Measurements from ENCODE around the gene SRSF2. TPM values are rescaled to one million over a fixed set of nuclear protein-coding genes. Genes with fewer than 3 reads are reported as not detected.
"Not testable (repeated sequence)": the region's sequence is repeated elsewhere in the genome, so short reads cannot be mapped to it uniquely, and the experiment has no call there.

SRSF2 gene
- total RNA-seq, 1 donor from 2014 or later, result 401 TPM

DNA sequence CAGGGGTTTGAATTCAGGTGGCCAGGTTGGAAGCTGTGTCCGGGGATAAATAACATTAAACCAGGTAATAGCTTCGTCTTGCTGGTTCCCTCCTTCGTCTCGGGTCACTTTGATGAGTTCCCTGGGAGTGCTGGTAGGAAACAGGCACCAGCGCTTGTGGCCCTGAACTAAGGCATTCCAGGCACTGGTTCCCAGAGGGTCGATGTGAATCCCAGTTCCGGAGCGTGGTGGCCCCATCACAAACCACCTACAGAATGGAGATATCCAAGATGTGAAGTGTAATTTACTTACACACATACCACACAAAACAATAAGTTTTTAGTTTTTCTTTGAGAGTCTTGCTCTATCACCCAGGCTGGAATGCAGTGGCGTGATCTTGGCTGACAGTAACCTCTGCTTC, 13.3 kb downstream of the SRSF2 start:
- intact Hi-C loops (cut with micrococcal nuclease), result no loop called here

DNA sequence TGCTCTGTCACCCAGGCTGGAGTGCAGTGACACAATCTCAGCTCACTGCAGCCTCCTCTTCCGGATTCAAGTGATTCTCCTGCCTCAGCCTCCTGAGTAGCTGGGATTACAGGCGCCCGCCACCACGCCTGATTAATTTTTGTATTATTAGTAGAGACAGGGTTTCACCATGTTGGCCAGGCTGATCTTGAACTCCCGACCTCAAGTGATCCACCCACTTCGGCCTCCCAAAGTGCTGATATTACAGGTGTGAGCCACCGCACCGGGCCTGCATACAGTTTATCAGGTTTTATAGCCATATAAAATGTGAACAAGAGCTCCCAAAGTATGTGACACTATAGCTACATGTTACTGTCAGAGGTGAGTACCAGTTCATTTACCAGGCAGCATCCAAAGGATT, 14.2 kb downstream of the SRSF2 start:
- intact Hi-C loops (cut with micrococcal nuclease), result not testable (repeated sequence)

DNA sequence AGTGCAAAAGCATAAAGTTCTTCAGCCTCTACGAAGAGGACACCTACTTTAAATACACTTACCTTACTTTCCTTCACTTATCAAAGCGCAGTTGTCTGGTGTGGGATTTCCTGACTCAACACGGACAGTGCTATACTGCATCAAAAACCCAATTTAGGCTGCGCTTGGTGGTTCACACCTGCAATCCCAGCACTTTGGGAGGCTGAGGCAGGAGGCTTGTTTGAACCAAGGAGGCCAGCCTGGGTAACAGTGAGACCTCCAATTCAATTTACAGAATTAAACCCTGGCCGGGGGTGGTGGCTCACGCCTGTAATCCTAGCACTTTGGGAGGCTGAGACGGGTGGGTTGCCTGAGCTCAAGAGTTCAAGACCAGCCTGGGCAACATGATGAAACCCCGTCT, 14.9 kb downstream of the SRSF2 start:
- intact Hi-C loops (cut with micrococcal nuclease), result no loop called here

DNA sequence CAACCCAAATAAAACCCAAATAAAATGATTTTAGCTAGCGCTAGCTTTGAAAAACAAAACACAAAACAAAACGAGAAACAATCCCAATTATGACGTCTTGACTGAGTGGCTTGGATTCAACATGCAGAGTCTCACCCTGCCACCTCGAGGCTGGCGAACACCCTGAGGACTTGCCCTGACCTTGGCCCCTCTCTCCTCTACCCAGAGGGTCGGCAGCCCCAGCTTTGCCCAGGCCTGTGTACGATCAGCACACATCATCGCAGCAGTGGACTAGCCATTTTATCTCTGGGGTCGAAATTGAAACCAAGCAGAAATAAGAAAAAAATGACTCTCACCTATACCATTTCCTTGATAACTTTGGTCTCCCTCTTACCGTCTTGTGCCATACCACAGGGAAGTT, 15.7 kb downstream of the SRSF2 start:
- intact Hi-C loops (cut with micrococcal nuclease), result no loop called here

DNA sequence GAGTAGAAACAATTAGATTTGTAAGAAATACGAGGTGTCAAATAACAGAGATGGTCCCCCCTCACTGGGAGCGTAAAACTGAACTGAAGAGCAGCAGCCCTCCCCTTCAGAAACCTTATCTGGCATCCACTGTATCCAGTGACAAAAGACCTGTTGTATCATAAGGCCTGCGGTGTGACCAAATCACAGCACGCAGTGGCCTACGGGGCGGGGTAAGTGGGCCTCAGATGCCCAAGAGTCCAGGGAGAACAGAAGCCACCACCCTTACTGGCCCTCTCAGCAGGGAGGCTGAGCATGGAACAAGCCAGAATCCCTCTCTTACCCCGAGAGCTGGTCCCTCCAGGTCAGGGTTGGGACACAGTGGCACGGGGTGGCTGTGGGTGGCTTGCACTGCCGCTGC, 16.2 kb downstream of the SRSF2 start:
- intact Hi-C loops (cut with micrococcal nuclease), result no loop called here

DNA sequence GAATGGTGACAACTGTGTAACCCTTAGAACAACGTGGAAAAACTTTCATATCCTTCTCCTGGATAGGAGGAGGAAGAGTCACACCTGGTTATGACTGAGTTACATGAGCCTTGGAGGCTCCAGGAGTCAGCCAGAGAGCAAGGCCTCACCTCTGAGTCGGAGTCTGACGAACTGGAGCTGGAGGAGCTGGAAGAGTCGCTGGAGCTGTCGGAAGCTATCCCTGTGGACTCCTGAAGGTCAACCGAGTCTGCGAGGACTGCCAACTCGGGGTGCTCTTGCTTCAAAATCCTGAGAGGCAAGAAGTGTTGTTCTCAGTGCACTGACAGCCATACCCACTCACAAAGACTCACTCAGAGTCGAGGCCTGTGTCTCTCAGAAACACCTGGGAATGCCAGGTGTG, 16.9 kb downstream of the SRSF2 start:
- intact Hi-C loops (cut with micrococcal nuclease), result no loop called here

DNA sequence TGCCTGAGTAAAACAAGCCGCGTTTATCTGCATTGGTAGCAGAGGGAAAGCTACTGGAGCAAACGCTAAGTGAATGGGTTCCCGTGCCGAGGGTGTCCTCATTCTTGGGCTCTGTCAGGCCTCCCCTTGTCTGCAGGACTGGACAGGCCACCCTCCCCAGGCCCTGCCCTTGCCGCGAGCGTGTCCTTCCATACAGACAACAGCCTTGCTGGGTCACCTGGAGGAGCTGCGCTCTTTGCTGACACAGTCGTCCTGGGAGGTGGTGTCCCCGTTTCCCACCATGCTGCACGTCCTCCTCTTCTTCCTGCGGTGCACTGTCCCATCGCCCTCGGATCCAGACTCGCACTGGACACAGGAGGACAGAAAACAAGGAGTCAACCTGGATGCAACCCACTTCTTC, 18.6 kb downstream of the SRSF2 start:
- intact Hi-C loops (cut with micrococcal nuclease), result no loop called here

DNA sequence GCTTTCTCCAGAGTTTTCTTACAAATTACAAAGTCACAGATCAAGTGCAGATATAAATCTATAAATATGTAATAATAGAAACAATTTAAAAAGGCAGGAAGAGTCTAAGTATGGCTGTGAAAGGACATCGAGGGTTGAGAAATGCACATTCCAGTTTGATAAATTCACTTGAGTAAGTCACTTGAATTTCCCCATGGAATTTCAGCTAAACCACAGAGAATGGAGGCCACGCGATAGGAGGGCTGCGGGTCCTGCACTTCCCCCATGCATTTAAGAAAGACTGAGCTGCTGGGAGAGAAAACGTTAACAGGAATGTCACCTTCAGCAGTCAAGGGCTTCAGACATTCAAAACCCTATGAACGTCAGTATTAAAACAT, 20.3 kb downstream of the SRSF2 start:
- intact Hi-C loops (cut with micrococcal nuclease), result loop anchor here (1.0 kb wide), 1 partner anchor 9 kb away; the partner anchor contains the start of genes JMJD6 and METTL23

DNA sequence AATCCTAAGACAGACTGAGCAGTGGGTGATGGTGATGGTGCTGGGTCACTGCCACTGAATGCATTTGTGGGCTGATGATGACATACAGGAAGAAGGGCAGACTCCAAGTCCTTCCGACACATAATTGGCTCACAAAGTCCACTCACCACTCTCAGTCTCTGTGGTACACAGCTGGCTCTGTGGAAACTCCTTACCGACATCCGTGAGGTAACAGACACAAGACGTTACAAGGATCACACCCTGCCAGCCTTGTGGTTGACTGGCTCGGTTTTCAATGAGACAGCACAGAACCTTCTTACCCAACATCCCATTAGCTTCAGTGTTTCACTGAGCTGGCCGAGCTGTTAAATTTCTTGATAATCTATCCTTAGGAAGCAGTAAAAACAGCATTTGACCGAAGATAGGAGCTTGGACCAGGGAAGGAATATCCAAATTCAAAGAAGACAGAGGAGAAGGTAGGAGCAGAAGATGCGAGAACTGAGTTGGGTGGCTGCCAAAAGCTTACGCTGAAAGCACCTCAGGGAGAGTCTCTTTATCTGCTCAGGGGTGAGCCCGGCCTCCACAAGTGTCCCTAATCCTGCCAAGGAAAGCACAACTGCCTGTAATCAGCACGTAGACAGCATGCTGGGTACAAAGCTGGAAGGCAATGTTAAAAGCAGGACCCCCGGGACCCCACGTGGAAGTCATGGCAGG, 20.8 kb downstream of the SRSF2 start:
- intact Hi-C loops (cut with micrococcal nuclease), result loop anchor here (1.0 kb wide), 1 partner anchor 10 kb away; the partner anchor contains the start of genes JMJD6 and METTL23

DNA sequence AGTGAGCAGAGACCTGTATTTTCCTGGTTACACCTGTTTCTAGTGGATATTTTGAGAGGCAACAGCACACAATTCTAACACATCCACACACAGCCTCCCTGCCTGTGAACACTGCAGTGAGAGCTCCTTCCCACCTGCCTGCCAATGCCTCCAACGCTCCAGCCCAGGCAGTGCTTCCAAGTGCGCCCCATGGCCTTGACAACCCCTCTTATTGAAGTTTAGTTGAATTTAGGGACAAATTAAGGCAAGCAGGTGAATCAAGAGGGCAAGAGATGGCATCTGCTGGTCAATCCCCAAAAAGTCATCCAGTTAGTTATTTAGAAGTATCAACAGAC, 21.7 kb downstream of the SRSF2 start:
- intact Hi-C loops (cut with micrococcal nuclease), result loop anchor here (1.0 to 2.0 kb wide), 4 partner anchors 34 to 201 kb away; no protein-coding TSS in a partner anchor

DNA sequence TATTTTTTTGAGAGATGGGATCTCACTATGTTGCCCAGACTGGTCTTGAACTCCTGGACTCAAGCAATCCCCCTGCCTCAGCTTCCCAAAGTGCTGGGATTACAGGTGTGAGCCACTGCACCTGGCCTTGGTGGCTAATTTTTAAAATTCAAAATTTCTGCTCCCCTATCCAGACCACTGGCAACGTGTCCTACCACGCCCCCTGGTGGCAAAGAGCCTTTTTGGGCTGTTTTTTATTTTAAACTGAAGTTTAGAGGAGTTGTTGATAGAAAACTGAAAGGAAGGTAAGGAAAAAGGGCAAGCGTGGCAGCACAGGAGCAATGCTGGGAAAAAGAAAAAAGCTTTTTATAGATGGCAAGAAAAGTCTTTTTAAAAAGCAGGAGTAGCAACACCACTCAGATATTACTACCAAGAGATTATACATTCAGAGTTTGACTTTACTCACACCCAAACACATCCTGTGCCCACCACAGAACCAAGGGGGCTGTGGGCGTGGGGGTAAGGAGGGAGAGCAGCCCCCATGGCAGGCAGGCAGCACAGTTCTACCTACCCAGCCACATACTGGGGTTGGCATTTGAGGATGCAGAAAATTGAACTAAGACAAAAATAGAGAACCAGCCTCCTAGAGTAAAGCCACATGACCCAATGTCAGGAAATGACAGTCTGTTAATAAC, 22.2 kb downstream of the SRSF2 start:
- intact Hi-C loops (cut with micrococcal nuclease), result loop anchor here (1.0 to 2.0 kb wide), 4 partner anchors 34 to 200 kb away; no protein-coding TSS in a partner anchor

DNA sequence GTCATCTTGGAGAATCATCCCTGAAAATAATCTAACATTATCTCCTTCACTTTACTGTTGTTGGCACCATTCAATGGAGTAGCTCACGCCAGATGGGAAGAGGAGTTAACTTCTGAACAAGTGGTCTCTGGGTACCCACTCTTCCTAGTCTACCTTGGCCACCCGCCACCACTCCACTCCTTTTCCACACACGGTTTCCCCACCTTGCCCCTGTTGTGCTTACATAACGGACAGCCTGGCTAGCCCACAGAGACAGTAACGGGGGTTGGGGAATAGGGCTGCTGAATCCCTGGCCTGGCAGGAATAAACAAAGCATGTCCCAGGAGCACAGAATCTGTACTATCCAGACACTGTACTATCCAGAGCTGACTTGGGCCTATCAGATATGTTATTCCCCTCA, 22.8 kb downstream of the SRSF2 start:
- intact Hi-C loops (cut with micrococcal nuclease), result loop anchor here (2.0 kb wide), 1 partner anchor 200 kb away; no protein-coding TSS in a partner anchor

DNA sequence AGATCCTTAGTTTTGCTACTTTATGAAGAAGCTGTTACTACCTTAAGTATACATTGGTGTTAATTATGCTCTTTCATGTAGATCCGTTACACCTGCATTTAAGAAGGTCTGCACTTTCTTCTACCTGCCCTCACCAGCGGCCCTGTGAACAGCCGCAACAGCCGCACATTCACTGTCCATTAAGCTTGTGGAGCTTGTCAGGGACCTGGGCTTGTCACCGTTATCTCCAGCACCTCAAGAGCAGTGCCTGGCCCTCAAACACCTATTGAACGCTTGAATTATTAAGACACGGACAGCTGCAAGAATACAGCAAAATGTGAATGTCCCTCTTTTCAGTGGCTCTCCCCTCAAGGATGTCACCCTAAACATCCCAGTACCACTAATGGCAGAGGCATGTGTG, 23.4 kb downstream of the SRSF2 start:
- intact Hi-C loops (cut with micrococcal nuclease), result loop anchor here (2.0 kb wide), 1 partner anchor 199 kb away; no protein-coding TSS in a partner anchor

DNA sequence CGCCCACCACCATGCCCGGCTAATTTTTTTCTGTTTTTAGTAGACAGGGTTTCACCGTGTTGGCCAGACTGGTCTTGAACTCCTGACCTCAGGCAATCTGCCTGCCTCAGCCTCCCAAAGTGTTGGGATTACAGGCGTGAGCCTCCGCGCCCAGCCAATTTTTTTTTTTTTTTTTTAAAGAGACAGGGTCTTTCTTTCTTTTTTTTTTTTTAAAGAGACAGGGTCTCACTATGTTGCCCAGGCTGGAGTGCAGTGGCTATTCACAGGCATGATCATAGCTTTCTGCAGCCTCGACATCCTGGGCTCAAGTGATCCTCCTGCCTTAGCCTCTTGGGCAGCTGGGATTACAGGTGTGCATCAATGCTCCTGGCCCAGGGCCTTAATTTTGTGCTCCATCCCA, 24.8 kb downstream of the SRSF2 start:
- intact Hi-C loops (cut with micrococcal nuclease), result not testable (repeated sequence)

DNA sequence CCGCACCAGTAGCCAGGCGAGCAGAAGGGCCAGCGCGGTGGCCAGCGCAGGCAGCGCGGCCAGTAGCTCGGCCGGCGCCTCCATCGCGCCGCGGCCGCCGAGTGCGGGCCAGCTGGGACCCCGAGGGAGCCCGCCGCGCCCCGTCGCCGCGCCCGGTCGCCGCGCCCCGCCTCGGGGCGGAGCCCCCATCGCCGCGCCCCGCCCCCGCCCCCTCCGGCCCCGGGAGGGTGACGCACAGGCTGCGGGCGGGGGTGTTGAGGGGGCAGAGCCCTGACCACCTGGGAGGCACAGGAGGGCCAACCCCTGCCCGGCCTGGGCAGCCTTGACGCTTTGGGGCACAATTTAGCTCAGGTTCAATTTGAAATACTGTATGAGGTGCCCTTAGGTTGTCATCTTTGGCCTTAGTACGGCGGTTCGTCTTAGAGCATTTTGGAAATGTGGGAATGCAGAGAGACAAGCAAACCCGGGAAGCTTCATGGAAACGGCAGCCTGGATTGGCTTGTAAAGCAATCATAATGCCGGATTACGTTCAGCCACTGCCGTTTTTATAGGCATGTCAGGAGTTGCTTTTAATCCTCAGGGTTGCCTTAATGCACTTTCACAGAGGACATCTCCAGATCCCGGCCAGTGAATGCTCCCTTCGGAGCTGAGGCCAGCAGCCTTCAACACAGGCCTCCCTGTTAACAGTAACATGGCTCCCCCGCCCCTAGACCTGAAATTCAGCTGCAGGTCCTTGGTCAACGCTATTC, 26.1 kb downstream of the SRSF2 start, which contains the start of gene MXRA7:
TSS of gene MXRA7 (minus strand) at position 103 of the 749 bp plus-strand sequence. CDS start at position 84, 19 bp downstream.
- intact Hi-C loops (cut with micrococcal nuclease), result loop anchor here (2.0 kb wide), 1 partner anchor 16 kb away; the partner anchor contains the start of genes JMJD6 and METTL23

DNA sequence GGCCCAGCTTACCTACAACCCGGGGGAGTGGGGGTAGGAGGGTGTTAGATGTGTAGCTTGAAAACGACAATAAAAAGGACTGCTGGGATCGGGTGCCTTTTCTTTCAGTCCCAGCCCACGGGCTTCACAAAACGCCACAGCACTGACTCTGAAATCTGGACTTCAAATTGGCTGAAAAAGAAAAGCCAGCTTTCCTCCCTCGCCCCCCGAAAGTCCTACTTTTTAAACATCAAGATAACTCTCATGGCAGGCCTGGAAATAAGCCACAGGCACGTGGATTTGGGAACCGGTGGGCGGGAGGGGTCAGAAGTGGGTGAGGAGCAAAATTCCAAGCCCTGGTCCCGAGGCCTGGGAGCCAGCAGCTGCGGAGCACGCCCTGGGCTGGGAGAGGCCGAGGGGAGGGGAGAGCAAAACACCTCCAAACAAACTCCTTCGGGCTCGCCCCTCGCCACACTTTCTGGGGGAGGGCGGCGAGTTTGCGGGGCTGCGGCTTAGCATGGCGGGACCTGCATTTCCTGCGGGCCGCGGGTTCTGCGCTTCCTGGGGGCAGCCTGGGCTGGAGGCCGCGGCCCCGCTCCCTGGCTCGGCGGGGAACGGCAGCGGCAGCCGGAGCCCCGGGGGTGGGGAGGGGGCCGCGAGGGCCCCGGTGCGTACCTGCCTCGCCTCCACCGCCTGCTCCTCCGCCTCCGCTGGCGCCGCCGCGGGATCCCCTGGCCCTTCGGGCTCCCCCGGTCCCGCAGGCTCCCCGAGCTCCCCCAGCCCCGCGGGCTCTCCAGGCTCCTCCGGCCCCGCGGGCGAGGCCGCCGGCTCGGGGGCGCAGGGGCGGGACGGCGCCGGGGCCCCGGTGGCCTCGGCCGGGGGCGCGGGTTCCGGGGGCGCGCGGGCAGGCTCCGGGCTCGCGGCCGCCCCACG, 26.9 kb downstream of the SRSF2 start:
- intact Hi-C loops (cut with micrococcal nuclease), result loop anchor here (2.0 kb wide), 1 partner anchor 17 kb away; the partner anchor contains the start of genes JMJD6 and METTL23

DNA sequence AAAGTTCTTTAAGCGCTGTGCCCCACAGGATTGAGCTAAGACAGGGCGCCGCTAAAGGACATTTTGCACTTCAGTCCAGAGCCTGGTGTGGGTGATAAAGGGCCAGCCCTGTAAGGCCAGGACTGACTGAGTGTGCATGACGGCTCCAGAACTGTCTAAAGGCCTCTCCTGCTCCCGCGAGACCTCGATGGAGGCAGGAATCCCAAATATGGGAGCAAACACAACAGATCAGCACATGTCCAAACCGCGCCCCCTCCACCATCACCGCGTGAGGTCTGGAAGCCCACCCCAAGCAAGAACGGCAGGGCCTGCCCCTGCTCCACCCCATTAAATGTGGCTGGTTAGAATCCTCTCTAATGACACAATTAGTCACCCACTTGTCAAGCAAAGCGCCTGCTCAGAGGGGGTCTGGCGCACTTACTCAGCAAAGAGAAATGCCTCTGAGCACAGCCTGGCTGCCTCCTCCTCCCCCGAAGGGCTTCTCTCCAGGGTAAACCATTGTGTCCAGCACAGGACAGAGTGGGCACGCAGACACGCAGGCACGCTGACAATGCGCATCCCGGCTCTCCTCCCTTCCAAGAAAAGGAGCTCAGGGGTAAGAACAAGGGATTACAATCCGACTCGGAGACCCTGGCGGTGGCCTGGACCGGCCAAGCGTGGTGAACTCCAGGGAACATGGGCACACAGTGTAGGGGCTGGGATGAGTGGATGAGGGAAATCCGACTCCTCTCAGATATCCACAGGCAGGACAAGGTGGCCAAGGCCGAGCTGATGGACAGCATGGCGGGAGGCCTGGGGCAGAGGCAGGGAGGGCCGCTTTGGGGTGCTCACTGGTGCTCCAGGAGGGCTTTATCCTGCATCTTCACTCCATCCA, 27.8 kb downstream of the SRSF2 start:
- intact Hi-C loops (cut with micrococcal nuclease), result no loop called here

DNA sequence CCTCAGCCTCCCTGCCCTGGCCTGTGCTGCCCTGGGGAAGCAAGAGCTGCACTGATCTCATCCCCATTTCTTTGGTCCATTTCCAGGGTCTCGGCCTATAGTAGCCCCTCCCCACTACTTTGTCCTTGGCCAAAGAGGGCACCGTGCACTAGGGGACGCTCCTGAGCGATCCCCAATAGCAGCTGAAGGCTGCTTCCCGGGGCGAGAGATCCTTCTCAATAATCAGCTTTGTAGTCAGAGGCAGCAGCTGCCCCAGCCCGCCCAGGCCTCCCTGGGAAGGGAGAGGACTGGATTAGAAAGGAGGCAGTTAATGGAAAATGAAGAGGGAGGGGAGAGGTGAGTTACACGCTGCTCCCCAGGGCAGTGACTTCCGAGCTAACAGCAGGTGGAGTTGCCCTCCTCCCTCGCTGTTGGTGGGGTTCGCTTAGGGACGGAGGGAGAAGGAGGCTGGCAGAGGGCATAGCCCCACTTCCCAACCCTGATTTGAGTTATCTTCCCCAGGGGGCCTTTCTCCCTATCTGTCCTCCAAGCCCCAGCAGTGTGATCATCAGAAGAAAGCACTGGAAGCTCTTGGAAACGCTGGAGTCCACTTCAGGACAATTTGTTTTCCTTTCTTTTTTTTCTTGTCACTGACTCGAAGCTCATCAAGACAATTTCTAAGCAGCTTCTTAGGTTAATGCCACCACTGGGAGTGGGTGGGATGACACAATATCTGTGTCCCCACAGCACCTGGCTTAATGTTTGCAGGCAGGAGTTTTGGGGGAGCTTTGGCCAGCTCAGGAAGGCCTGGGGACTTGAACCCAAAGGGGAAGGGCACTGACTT, 28.9 kb downstream of the SRSF2 start:
- intact Hi-C loops (cut with micrococcal nuclease), result no loop called here

DNA sequence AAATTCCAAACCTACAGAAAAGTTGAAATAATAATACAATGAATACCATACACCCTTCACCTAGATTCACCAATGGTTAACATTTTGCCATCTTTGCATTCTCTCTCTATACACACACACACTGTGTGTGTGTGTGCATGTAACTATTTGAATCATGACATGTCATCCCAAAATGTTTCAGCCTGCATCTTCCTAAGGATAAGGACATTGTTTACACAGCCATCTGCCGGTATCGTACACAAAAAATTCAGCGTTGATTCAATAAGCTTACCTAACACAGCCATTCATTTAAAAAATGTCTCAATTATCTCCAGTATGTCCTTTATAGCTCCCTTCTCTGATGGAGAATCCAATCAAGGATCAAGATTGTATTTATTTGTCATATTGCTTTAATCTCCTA, 30.3 kb downstream of the SRSF2 start:
- intact Hi-C loops (cut with micrococcal nuclease), result no loop called here
